Natural killer cell (primary cell): ENCODE results near the gene SIGLEC6. TPM values are rescaled to one million over a fixed set of nuclear protein-coding genes. Genes with fewer than 3 reads are reported as not detected.

Experiments used
- ATAC-seq, 3 donors: fragments of 150-1000 bp in 2 of 3; fragments of 200-7000 bp in 1 of 3; cut with Tn5 transposase; 1 replicate in 1 of 3; 2 replicates in 2 of 3; pipeline ENCODE4 v1.10.0; 2021; ENCODE audit warnings: mild to moderate bottlenecking in 2 of 3, moderate library complexity in 2 of 3
- DNase-seq, 2 donors: peaks; one replicate each; pipeline versions ENCODE4 v3.0.0 to v3.0.0-alpha.2; 2013 to 2021; ENCODE audit warnings: mixed read lengths in 1 of 2
- H3K27ac ChIP-seq: one replicate; pipeline ENCODE4 v1.5.1; 2013; ENCODE audit warnings: mild to moderate bottlenecking, low read length
- H3K27me3 ChIP-seq: one replicate; pipeline ENCODE4 v1.6.1; 2013; ENCODE audit warnings: low read length; ENCODE audit not compliant: control insufficient read depth, insufficient read depth
- H3K36me3 ChIP-seq: one replicate; pipeline ENCODE4 v1.6.1; 2013; ENCODE audit warnings: low read length; ENCODE audit not compliant: control insufficient read depth, insufficient read depth
- H3K4me1 ChIP-seq: one replicate; pipeline ENCODE4 v1.6.1; 2013; ENCODE audit warnings: low read length; ENCODE audit not compliant: control insufficient read depth, insufficient read depth
- H3K4me3 ChIP-seq: one replicate; pipeline ENCODE4 v1.5.1; 2013; ENCODE audit warnings: low read length
- H3K9me3 ChIP-seq: one replicate; pipeline ENCODE4 v1.6.1; 2013; ENCODE audit warnings: low read length; ENCODE audit not compliant: control insufficient read depth, insufficient read depth
- H3K27ac Mint-ChIP-seq, 2 donors: one replicate each; pipeline ENCODE4 v1.8.0; 2022; ENCODE audit warnings: mild to moderate bottlenecking in 2 of 2, mixed read lengths in 2 of 2, moderate library complexity in 1 of 2
- H3K27me3 Mint-ChIP-seq, 2 donors: one replicate each; pipeline ENCODE4 v1.8.0; 2022; ENCODE audit warnings: low read depth in 2 of 2, mixed read lengths in 2 of 2
- H3K36me3 Mint-ChIP-seq: one replicate; pipeline ENCODE4 v1.8.0; 2022; ENCODE audit warnings: mixed read lengths
- H3K4me1 Mint-ChIP-seq, 2 donors: one replicate each; pipeline ENCODE4 v1.8.0; 2022; ENCODE audit warnings: mixed read lengths in 2 of 2
- H3K4me3 Mint-ChIP-seq: one replicate; pipeline ENCODE4 v1.8.0; 2022; ENCODE audit warnings: mild to moderate bottlenecking, moderate library complexity, mixed read lengths
- H3K9me3 Mint-ChIP-seq, 2 donors: one replicate each; pipeline ENCODE4 v1.8.0; 2022; ENCODE audit warnings: mixed read lengths in 2 of 2
- CTCF ChIP-seq: fragments of 200-600 bp; IDR thresholded peaks from one replicate; pipeline ENCODE4 v1.8.0; 2022; ENCODE audit warnings: antibody characterized with exemption
- WGBS: methylation state at CpG from one replicate; pipeline ENCODE4 v1.1.7; 2013; ENCODE audit warnings: missing lambda C conversion rate; ENCODE audit not compliant: insufficient coverage; 5-methylcytosine and 5-hydroxymethylcytosine counted together
- intact Hi-C: fragments of 100-400 bp; cut with micrococcal nuclease; formaldehyde crosslinking; loops from one replicate; pipeline ENCODE4 v1.14.2; 2022
- total RNA-seq, 4 donors: library from RNA; stranded (reverse); fragments of 120-200 nt in 1 of 4; gene quantifications; one replicate each; pipeline versions ENCODE4 v1.2.3 to v1.2.4, GENCODE V29; 2013 to 2022

Gene SIGLEC6
- total RNA-seq, 3 donors from 2014 or later (not counting 1 experiment from before 2014, with no cell fraction given), result 0.25 to 2.4 (median 0.59) TPM

GRCh38 chr19:51564791-51565190 lies 33.3 kb upstream of the SIGLEC6 start:
- Mint-ChIP-seq H3K27me3 (peaks cover 32 to 52% of the 10 kb centered on the region in 2 donors), H3K27ac (no peak overlapping the region), H3K9me3 (no peaks in the 10 kb centered on the region), H3K4me1 (peaks cover 0 to 5% of the 10 kb centered on the region in 2 donors), H3K4me3 (no peak overlapping the region), H3K36me3 (no peaks in the 10 kb centered on the region)
- Histone ChIP-seq H3K4me1 (peaks cover 12% of the 10 kb centered on the region), H3K4me3 (no peak overlapping the region), H3K27ac (no peak overlapping the region), H3K27me3 (no peaks in the 10 kb centered on the region), H3K9me3 (no peaks in the 10 kb centered on the region), H3K36me3 (no peaks in the 10 kb centered on the region)
- ATAC-seq (no peak), DNase-seq (no peak)
- 20% methylated on average over 5 of the region's 6 CpGs for WGBS
- intact Hi-C loops, result no loop called here
- TF ChIP-seq CTCF, result no peak

DNA sequence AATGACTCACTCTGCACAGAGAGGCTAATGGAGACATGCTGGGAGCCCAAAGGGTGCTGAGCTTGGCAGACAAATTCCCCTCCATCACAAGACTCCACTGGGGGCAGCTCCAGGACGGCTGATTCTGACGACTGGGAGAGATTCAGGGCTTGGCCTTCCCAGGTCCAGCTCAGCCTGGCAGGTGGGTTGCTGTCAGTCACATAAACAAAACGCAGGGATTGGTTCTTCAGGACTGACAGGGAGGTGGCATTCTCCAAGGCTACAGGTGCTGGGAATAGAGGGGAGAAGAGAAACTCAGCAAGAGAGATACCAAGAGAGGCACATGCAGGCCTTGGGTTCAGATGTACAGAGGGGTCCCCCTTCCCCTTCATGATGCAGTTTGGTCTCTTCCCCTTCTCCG lies 28.9 kb upstream of the SIGLEC6 start:
- H3K27ac ChIP-seq, result no peak overlapping the region
- Mint-ChIP-seq H3K27me3 (peaks cover 42 to 65% of the 10 kb centered on the region in 2 donors), H3K27ac (no peak overlapping the region), H3K9me3 (no peaks in the 10 kb centered on the region), H3K4me1 (peaks cover 0 to 2% of the 10 kb centered on the region in 2 donors), H3K4me3 (no peak overlapping the region), H3K36me3 (no peaks in the 10 kb centered on the region)
- no peak overlapping the region for H3K4me3 ChIP-seq
- intact Hi-C loops, result no loop called here
- DNase-seq, result no peak
- H3K4me1 ChIP-seq, result peaks cover 12% of the 10 kb centered on the region
- H3K36me3 ChIP-seq, result no peaks in the 10 kb centered on the region
- no peaks in the 10 kb centered on the region for H3K9me3 ChIP-seq
- TF ChIP-seq CTCF, result no peak
- no peak for ATAC-seq
- WGBS, result 33% methylated on average over 4 of the region's 4 CpGs
- peaks cover 2% of the 10 kb centered on the region for H3K27me3 ChIP-seq

DNA sequence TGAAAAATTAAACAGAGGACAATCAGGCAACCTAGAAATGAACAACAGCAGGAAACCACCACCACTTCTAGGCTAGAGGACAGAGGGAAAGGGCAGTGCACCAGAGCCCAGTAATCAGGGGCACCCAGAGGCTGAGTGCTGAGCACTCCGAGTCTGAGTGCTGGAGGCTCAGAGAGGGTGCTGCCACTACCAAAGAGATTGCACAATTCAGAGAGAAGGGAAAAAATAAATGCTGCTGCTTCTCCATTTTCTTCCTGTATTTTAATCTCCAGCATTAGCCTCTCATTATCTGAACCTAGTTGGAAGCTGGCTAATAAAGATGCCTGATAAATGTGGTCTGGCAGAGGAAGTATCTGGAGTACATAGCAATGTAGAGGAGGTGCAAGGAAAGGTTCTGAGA lies 27.8 kb upstream of the SIGLEC6 start:
- H3K9me3 ChIP-seq, result no peaks in the 10 kb centered on the region
- H3K4me3 ChIP-seq, result no peak overlapping the region
- WGBS, result 69% methylated on average over 1 of the region's 1 CpG
- no peaks in the 10 kb centered on the region for H3K36me3 ChIP-seq
- Mint-ChIP-seq H3K27me3 (peaks cover 47 to 62% of the 10 kb centered on the region in 2 donors), H3K4me3 (no peak overlapping the region), H3K9me3 (no peaks in the 10 kb centered on the region), H3K4me1 (no peaks in the 10 kb centered on the region), H3K27ac (no peak overlapping the region), H3K36me3 (no peaks in the 10 kb centered on the region)
- no peak for TF ChIP-seq CTCF
- intact Hi-C loops, result no loop called here
- H3K27ac ChIP-seq, result no peak overlapping the region
- ATAC-seq, result no peak
- H3K27me3 ChIP-seq, result peaks cover 2% of the 10 kb centered on the region
- DNase-seq, result no peak
- H3K4me1 ChIP-seq, result peaks cover 2% of the 10 kb centered on the region

DNA sequence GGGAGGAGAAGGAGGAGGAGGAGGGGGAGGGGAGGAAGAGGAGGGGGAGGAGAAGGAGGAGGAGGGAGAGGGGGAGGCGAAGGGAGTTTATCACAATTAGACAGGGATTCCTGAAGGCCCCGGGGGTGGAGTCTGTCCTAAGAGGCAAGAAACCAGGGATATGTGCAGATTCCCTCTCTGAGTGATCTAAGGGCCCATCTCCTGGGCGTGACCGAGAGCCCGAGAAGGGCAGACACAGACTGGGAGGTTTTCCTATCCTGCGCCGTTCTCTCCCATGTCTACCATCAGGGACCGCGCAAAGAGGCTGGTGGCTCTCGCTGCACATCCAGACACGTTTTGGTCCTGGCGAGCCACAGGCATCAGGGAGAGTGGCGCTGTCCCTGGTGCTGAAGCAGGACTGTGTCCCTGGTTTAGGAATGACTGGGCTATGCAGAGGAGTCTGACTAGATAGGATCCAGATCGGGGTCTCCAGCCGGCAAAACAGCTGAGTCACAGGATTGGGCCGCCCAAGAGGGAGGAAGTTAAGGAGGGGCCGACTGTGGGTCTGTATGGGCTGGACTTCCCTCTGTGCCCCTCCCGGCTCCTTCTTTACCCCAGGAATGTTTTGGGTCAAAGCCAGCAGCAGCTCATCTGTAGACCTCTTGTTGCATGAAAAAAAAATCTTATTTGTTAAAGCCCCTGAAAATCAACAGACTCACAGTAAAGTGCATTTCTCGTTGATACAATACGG lies 21.7 kb upstream of the SIGLEC6 start:
- Histone ChIP-seq H3K9me3 (no peaks in the 10 kb centered on the region), H3K27me3 (no peaks in the 10 kb centered on the region), H3K4me3 (no peak overlapping the region), H3K27ac (no peak overlapping the region), H3K4me1 (peaks cover 31% of the 10 kb centered on the region), H3K36me3 (no peaks in the 10 kb centered on the region)
- intact Hi-C loops, result no loop called here
- Mint-ChIP-seq H3K27ac (no peak overlapping the region), H3K4me1 (peaks cover 28 to 34% of the 10 kb centered on the region in 2 donors), H3K27me3 (peaks cover 30 to 52% of the 10 kb centered on the region in 2 donors), H3K36me3 (no peaks in the 10 kb centered on the region), H3K4me3 (no peak overlapping the region), H3K9me3 (peaks cover 0 to 2% of the 10 kb centered on the region in 2 donors)
- no peak for ATAC-seq
- no peak for TF ChIP-seq CTCF
- WGBS, result 16% methylated on average over 20 of the region's 20 CpGs
- DNase-seq, result peak in 1 of 2 donors; percentile 48
